ENCODE measurements around the gene JPT2.

GRCh38 chr16:1637526-1637925, 40.6 kb upstream of the JPT2 start:
- TF ChIP-seq CTCF (IDR thresholded peaks at IDR 0.05 in 2 of 3, conservative IDR thresholded peaks at IDR 0.05 in 1 of 3; ENCODE audit: borderline replicate concordance in 1 of 3, insufficient read depth in 1 of 3, low read depth in 2 of 3, low read length in 2 of 3) (no peak), EGR1 (IDR thresholded peaks at IDR 0.05; ENCODE audit: low read depth) (no peak), ZBTB33 (IDR thresholded peaks at IDR 0.05; ENCODE audit: extremely low read depth, insufficient replicate concordance, low read length) (no peak), EZH2phosphoT487 (IDR thresholded peaks at IDR 0.05; ENCODE audit: borderline replicate concordance) (no peak), SP1 (IDR thresholded peaks at IDR 0.05; ENCODE audit: low read depth) (no peak), RAD21 (IDR thresholded peaks at IDR 0.05; ENCODE audit: low read depth) (no peak), POLR2A (IDR thresholded peaks at IDR 0.05; ENCODE audit: borderline replicate concordance, extremely low read depth, insufficient read depth, insufficient read length) (no peak), MAX (IDR thresholded peaks at IDR 0.05) (no peak), EZH2 (IDR thresholded peaks at IDR 0.05) (no peak), CBX3 (IDR thresholded peaks at IDR 0.05; ENCODE audit: low read depth) (no peak), CEBPB (IDR thresholded peaks at IDR 0.05; ENCODE audit: low read depth) (no peak), YY1 (IDR thresholded peaks at IDR 0.05; ENCODE audit: extremely low read depth, insufficient replicate concordance, low read depth, low read length) (no peak)

All from HCT116 (cell line).